ENCODE data around the gene SDF2L1.
A peak's percentile ranks its signal among the peaks of the same experiment; 100 is the strongest.

Gene SDF2L1

GRCh38 chr22:21622011-21622918 is 19.8 kb upstream of the SDF2L1 start:
- no peak for DNase-seq

GRCh38 chr22:21622919-21623647 is 19.0 kb upstream of the SDF2L1 start:
- no peak for DNase-seq

- no peak for DNase-seq
Observed at GRCh38 chr22:21623648-21623970, 18.5 kb upstream of the SDF2L1 start.

GRCh38 chr22:21624120-21624879 is 17.8 kb upstream of the SDF2L1 start:
- DNase-seq, result no peak

GRCh38 chr22:21624880-21625791 is 17.0 kb upstream of the SDF2L1 start:
- DNase-seq, result no peak

GRCh38 chr22:21626073-21626734 is 15.9 kb upstream of the SDF2L1 start:
- no peak for DNase-seq

- peak; percentile 58 for DNase-seq
Observed at GRCh38 chr22:21626735-21627469, 15.2 kb upstream of the SDF2L1 start.

GRCh38 chr22:21628386-21629254 is 13.5 kb upstream of the SDF2L1 start:
- no peak for DNase-seq

- peak; percentile 90 for DNase-seq
Observed at GRCh38 chr22:21629255-21630149, 12.6 kb upstream of the SDF2L1 start, which contains the start of gene YDJC. TSS of gene YDJC (minus strand) at chr22:21630022. CDS start at chr22:21630014, 8 bp downstream.

GRCh38 chr22:21631025-21631424 is 11.1 kb upstream of the SDF2L1 start:
- DNase-seq, result no peak

- no peak for DNase-seq
Observed at GRCh38 chr22:21632237-21632895, 9.7 kb upstream of the SDF2L1 start, which contains the start of gene CCDC116. TSS of gene CCDC116 (plus strand) at chr22:21632760. CDS start at chr22:21633182, 422 bp downstream.

GRCh38 chr22:21632931-21633330 is 9.2 kb upstream of the SDF2L1 start:
- no peak for DNase-seq

- no peak for DNase-seq
Observed at GRCh38 chr22:21633481-21633880, 8.6 kb upstream of the SDF2L1 start.

GRCh38 chr22:21634081-21634480 is 8.0 kb upstream of the SDF2L1 start:
- no peak for DNase-seq

GRCh38 chr22:21634844-21635243 is 7.3 kb upstream of the SDF2L1 start:
- DNase-seq, result no peak

- no peak for DNase-seq
Observed at GRCh38 chr22:21635771-21636510, 6.2 kb upstream of the SDF2L1 start.

GRCh38 chr22:21636629-21637218 is 5.4 kb upstream of the SDF2L1 start:
- DNase-seq, result no peak
